Ascending aorta (tissue), 2 donors: ENCODE data around the gene DUS2. TPM values are rescaled to one million over a fixed set of nuclear protein-coding genes. Genes with fewer than 3 reads are reported as not detected.
"Not testable (repeated sequence)": the region's sequence is repeated elsewhere in the genome, so short reads cannot be mapped to it uniquely, and the experiment has no call there.

Experiments used
- DNase-seq, 2 donors: peaks; one replicate each; pipeline ENCODE4 v3.0.0-alpha.2; 2019; ENCODE audit warnings: low spot score in 2 of 2
- H3K27ac ChIP-seq, 2 donors: fragments of 200-600 bp; sonication (generic); one replicate each; pipeline ENCODE4 v1.5.1; 2016 to 2017; ENCODE audit warnings: mild to moderate bottlenecking in 1 of 2
- H3K27me3 ChIP-seq: fragments of 200-600 bp; sonication (generic); one replicate; pipeline ENCODE4 v1.5.1; 2017
- H3K36me3 ChIP-seq, 2 donors: fragments of 200-600 bp; sonication (generic); one replicate each; pipeline ENCODE4 v1.5.1; 2016
- H3K4me1 ChIP-seq, 2 donors: fragments of 200-600 bp; sonication (generic); one replicate each; pipeline ENCODE4 v1.5.1; 2016 to 2017; ENCODE audit warnings: mild to moderate bottlenecking in 1 of 2
- H3K4me3 ChIP-seq, 2 donors: fragments of 200-600 bp; sonication (generic); one replicate each; pipeline ENCODE4 v1.5.1; 2016 to 2017; ENCODE audit warnings: mild to moderate bottlenecking in 1 of 2
- H3K9me3 ChIP-seq, 2 donors: fragments of 200-600 bp; sonication (generic); one replicate each; pipeline ENCODE4 v1.5.1; 2016
- CTCF ChIP-seq, 3 experiments: fragments of 200-600 bp in 2 of 3; fragments of 450-650 bp in 1 of 3; sonication (generic) in 2 of 3; IDR thresholded peaks; one replicate each; pipeline ENCODE4 v1.5.1; 2016 to 2019; ENCODE audit warnings: antibody characterized with exemption in 3 of 3, mild to moderate bottlenecking in 1 of 3, moderate library complexity in 1 of 3
- intact Hi-C: fragments of 100-400 bp; cut with DNase I; formaldehyde crosslinking; loops from one replicate; pipeline ENCODE4 v1.15.1; 2023
- total RNA-seq: library from RNA; depleted of rRNA; stranded (reverse); fragments of >200 nt; gene quantifications from one replicate; pipeline ENCODE4 v1.1.0, GENCODE V29; 2016

DUS2 gene
- total RNA-seq, 1 donor from 2014 or later = 7.6 TPM

DNA sequence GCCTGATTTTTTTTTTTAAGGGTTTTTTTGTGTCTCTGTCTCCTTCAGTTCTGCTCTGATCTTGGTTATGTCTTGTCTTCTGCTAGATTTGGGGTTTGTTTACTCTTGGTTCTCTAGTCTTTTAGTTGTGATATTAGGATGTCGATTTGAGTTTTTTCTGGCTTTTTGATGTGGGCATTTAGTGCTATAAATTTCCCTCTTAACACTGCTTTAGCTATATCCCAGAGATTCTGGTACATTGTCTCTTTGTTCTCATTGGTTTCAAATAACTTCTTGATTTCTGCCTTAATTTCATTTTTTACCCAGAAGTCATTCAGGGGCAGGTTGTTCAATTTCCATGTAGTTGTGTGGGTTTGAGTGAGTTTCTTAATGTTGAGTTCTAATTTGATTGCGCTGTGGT lies 87.5 kb downstream of the DUS2 start:
- DNase-seq, intact Hi-C loops, H3K4me3 ChIP-seq, H3K36me3 ChIP-seq, H3K27me3 ChIP-seq, H3K4me1 ChIP-seq, H3K27ac ChIP-seq: not testable (repeated sequence)
- H3K9me3 ChIP-seq = peaks cover 0 to 31% of the 10 kb centered on the region in 2 donors

GRCh38 chr16:68111379-68111778 lies 88.3 kb downstream of the DUS2 start:
- no peaks in the 10 kb centered on the region for H3K27me3 ChIP-seq
- H3K27ac ChIP-seq = no peak overlapping the region
- TF ChIP-seq CTCF (IDR thresholded peaks at IDR 0.05) = no peak
- no peak for DNase-seq
- H3K36me3 ChIP-seq = no peaks in the 10 kb centered on the region
- no peaks in the 10 kb centered on the region for H3K4me1 ChIP-seq
- no peak overlapping the region for H3K4me3 ChIP-seq
- peaks cover 0 to 31% of the 10 kb centered on the region in 2 donors for H3K9me3 ChIP-seq
- intact Hi-C loops = no loop called here

- Histone ChIP-seq H3K27me3 (no peaks in the 10 kb centered on the region), H3K9me3 (peaks cover 0 to 30% of the 10 kb centered on the region in 2 donors), H3K36me3 (no peaks in the 10 kb centered on the region), H3K4me1 (no peaks in the 10 kb centered on the region), H3K4me3 (no peak overlapping the region), H3K27ac (no peak overlapping the region)
- no peak for DNase-seq
- intact Hi-C loops = no loop called here
- TF ChIP-seq CTCF (IDR thresholded peaks at IDR 0.05) = no peak
Observed at GRCh38 chr16:68113059-68113761, 90.1 kb downstream of the DUS2 start.

DNA sequence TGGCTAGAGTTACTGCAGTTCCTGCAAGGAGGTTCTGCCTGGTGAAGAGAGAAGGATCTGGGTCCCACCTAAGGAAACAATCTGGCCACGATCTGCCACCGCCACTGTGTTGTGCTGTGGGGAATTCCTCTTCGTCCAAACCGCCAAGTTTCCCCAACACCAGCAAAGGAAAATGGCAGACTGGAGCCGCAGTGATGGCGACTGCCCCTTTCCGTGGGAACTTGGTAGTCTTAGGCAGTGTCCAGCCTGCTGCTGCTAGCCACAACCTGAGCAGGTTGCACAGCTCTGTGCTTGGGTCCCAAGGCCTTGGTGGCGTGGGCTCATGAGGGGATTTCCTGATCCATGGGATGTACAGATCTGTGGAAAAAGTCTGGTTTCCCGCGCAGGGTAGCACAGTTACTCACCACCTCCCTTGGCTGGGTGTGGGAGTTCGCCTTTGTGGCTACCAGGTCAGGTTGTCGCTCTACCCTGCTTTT lies 90.7 kb downstream of the DUS2 start:
- no peak overlapping the region for H3K4me3 ChIP-seq
- H3K27me3 ChIP-seq = no peaks in the 10 kb centered on the region
- TF ChIP-seq CTCF (IDR thresholded peaks at IDR 0.05) = no peak
- H3K4me1 ChIP-seq = no peaks in the 10 kb centered on the region
- H3K36me3 ChIP-seq = no peaks in the 10 kb centered on the region
- intact Hi-C loops = no loop called here
- DNase-seq = no peak
- H3K9me3 ChIP-seq = peaks cover 0 to 24% of the 10 kb centered on the region in 2 donors
- H3K27ac ChIP-seq = no peak overlapping the region

DNA sequence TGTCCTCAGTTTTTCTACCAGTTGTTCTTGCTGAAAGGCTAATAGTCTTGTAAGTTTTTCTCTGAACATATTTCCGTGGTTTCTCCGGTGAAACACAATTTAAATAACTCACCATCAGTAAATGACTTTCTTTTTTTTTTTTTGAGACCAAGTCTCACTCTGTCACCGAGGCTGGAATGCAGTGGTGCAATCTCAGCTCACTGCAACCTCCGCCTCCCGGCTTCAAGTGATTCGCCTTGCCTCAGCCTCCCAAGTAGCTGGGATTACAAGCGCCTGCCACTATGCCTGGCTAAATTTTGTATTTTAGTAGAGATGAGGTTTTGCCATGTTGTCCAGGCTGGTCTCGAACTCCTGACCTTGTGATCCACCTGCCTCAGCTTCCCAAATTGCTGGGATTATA lies 91.9 kb downstream of the DUS2 start:
- H3K27ac ChIP-seq, intact Hi-C loops, H3K36me3 ChIP-seq, DNase-seq, H3K4me1 ChIP-seq, H3K4me3 ChIP-seq, H3K27me3 ChIP-seq: not testable (repeated sequence)
- H3K9me3 ChIP-seq = peaks cover 0 to 15% of the 10 kb centered on the region in 2 donors

DNA sequence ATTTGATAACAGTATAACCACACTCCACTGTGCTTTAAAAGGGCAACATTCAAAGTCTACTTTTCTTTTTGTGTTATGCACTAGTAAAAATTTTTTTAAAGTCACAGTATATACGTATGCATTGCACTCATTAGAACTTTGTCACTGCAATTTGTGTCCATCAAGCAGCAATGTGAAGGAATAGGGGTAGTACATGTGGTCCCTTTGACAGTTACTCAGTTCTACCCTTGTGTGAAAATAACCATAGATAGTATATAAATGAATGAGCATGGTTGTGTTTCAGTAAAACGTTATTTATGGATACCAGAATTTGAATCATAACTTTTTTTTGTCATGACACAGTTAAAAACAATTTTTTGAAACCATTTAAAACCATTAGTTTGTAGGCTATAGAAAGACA lies 92.8 kb downstream of the DUS2 start:
- Histone ChIP-seq H3K4me1 (no peaks in the 10 kb centered on the region), H3K4me3 (no peak overlapping the region), H3K27ac (no peak overlapping the region), H3K27me3 (no peaks in the 10 kb centered on the region), H3K36me3 (no peaks in the 10 kb centered on the region), H3K9me3 (peaks cover 0 to 10% of the 10 kb centered on the region in 2 donors)
- no peak for DNase-seq
- TF ChIP-seq CTCF (IDR thresholded peaks at IDR 0.05) = no peak
- intact Hi-C loops = no loop called here
